GM12864 (cell line): Measurements from ENCODE around the gene PAWR.
"Not testable (repeated sequence)": the region's sequence is repeated elsewhere in the genome, so short reads cannot be mapped to it uniquely, and the experiment has no call there.

ENCODE experiments used
- DNase-seq: peaks from one replicate; pipeline ENCODE4 v3.0.0-alpha.2; 2011; ENCODE audit warnings: low read depth
- H3K4me3 ChIP-seq: 2 replicates; pipeline ENCODE4 v1.5.1; 2011; ENCODE audit warnings: mild to moderate bottlenecking, low read depth, low read length, control low read depth
- TF ChIP-seq, protein P1 (sequence below): IDR thresholded peaks from 2 replicates; pipeline ENCODE4 v1.5.1; 2011; ENCODE audit warnings: low read depth, mild to moderate bottlenecking, moderate library complexity, low read length, control low read depth, inconsistent platforms; ENCODE audit errors: missing control alignments

PAWR gene

DNA sequence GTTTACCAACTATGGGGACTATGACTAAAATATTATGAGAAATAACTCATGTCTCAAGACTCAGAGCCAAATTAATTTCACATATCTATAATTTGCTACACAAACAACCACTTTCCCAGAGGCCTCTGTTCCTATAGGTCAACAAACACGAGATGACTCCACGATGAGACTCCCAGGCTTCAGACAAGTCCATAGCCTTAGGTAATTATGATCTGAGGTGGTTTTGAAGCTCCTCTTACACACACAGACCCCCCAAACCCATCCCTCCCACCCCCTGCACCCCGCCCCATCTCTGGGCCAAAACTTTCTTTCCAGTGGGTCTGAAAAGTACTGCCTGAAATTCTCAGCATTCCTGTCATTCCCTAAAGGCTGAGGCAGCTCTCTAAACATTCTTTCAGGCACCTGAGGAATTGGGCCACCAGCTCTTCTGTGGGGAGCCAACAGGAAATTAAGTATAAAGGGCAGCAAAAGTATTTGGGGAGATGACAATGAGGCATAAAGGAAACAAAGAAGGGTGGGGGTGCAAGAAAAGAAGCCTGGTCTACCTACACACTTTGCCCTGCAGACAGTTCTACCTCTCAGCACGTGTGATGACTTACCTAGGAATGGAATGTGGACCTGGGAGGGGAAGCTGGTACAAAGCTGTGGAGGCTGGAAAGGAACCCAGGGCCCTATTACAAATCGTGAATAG, 143.6 kb downstream of the PAWR start:
- TF ChIP-seq, protein P1, sequence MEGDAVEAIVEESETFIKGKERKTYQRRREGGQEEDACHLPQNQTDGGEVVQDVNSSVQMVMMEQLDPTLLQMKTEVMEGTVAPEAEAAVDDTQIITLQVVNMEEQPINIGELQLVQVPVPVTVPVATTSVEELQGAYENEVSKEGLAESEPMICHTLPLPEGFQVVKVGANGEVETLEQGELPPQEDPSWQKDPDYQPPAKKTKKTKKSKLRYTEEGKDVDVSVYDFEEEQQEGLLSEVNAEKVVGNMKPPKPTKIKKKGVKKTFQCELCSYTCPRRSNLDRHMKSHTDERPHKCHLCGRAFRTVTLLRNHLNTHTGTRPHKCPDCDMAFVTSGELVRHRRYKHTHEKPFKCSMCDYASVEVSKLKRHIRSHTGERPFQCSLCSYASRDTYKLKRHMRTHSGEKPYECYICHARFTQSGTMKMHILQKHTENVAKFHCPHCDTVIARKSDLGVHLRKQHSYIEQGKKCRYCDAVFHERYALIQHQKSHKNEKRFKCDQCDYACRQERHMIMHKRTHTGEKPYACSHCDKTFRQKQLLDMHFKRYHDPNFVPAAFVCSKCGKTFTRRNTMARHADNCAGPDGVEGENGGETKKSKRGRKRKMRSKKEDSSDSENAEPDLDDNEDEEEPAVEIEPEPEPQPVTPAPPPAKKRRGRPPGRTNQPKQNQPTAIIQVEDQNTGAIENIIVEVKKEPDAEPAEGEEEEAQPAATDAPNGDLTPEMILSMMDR: no peak
- no peak overlapping the region for H3K4me3 ChIP-seq
- DNase-seq: no peak

DNA sequence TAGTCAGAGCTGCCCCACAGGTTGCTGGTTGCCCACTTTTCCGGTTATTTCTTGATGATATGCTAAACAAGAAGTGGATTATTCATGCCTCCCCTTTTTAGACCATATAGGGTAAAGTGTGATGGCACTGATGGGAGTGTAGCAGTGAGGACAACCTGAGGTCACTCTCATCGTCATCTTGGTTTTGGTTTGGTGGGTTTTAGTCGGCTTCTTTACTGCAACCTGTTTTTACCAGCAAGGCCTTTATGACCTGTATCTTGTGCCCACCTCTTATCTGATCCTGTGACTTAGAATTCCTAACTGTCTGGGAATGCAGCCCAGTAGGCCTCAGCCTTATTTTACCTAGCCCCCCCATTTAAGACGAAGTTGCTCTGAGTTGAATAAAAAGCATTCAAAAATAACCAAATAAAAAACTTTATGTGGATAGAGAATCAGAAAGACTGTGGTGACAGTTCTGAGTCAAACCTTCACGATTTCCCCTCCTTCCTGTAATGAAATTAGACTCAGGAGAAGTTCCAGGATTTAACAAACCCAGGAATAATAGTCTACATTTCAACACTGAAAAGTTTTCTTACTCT, 144.2 kb downstream of the PAWR start:
- TF ChIP-seq, protein P1: no peak
- no peak for DNase-seq
- H3K4me3 ChIP-seq: no peak overlapping the region

DNA sequence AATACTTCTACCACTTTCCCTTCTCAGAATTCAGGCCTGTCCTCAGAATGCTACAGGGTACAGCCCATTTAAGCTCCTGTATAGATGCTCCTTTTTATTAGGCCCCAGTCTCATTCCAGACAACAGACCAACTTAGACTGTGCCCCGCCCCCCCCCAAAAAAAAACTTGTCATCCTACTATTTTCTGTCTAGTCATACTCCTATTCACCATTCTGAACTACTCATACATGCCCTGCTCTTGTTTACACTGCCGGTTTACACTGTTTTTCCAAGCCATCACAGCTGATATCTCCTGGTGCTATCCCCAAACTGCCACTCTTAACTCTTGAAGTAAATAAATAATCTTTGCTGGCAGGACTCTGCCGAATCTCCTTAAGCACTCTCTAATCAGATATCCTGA, 146.3 kb downstream of the PAWR start:
- H3K4me3 ChIP-seq, DNase-seq: not testable (repeated sequence)

DNA sequence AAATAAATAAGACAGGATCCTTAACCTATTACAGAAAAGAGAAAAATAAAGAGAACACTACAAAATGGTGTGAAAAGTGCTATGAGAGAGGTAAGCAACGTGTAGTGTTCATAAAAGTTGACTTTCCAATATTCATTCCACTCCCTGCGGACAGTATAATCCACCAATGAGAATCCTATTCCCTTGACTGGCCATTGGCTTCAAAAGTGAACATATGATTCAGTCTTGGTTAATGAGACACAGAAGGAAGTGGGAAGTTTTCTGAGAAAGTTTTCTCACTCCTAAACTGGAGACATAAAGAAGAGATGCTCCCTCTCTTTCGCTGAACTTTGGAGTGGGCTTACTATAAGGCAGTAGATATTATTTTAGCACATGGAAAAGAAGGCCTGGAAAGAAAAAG, 153.1 kb downstream of the PAWR start:
- DNase-seq: no peak
- H3K4me3 ChIP-seq: no peak overlapping the region
- TF ChIP-seq, protein P1: no peak

DNA sequence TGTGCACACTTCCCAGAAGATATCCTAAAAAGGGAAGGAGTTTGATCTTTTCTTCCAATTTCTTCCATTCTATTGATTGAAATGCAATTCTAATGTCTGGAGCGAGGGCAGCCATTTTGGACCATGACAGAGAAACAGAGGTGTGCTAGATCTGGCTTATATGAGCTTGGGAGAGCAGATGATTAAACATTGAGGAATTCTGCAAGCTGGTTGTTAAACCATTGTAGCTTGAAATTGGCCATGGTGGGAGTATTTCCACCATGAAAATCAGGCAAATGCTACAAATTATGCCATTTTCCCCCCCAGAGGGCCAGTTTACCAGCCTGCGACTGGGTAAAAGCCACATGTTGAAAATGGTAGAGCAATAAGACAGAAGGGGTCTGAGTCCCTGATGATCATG, 155.0 kb downstream of the PAWR start:
- DNase-seq: no peak
- TF ChIP-seq, protein P1: no peak
- H3K4me3 ChIP-seq: no peak overlapping the region
